ENCODE measurements around the gene RTCA.
"Not testable (repeated sequence)": the region's sequence is repeated elsewhere in the genome, so short reads cannot be mapped to it uniquely, and the experiment has no call there.

The RTCA gene

DNA sequence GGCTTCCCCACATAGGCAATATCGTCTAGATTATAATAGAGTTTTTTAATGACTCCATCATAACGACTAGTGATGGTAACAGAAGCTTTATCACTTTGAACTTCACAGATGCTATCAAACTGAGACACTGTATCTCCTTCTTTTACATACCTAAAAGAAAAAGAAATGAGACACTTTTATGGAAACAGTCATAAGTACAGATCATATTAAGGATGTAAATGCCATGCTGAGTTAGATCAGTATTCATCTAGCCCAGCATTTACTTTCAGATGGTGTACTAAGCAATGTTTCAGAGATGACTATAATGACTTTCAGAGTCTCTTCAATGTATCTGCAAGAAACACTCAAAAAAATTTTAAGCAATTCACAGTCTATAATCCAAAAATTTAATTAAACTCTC lies 35.3 kb upstream of the RTCA start:
- H3K4me3 ChIP-seq (ENCODE audit: low read depth, low read length): no peak overlapping the region
- no peak for DNase-seq (ENCODE audit: low read depth)
- in situ Hi-C loops (cut with HindIII; ENCODE audit: low sequenced_read_pairs): no loop called here
- TF ChIP-seq, protein P1, sequence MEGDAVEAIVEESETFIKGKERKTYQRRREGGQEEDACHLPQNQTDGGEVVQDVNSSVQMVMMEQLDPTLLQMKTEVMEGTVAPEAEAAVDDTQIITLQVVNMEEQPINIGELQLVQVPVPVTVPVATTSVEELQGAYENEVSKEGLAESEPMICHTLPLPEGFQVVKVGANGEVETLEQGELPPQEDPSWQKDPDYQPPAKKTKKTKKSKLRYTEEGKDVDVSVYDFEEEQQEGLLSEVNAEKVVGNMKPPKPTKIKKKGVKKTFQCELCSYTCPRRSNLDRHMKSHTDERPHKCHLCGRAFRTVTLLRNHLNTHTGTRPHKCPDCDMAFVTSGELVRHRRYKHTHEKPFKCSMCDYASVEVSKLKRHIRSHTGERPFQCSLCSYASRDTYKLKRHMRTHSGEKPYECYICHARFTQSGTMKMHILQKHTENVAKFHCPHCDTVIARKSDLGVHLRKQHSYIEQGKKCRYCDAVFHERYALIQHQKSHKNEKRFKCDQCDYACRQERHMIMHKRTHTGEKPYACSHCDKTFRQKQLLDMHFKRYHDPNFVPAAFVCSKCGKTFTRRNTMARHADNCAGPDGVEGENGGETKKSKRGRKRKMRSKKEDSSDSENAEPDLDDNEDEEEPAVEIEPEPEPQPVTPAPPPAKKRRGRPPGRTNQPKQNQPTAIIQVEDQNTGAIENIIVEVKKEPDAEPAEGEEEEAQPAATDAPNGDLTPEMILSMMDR (IDR thresholded peaks at IDR 0.05; ENCODE audit: low read depth, low read length, missing control alignments): no peak

DNA sequence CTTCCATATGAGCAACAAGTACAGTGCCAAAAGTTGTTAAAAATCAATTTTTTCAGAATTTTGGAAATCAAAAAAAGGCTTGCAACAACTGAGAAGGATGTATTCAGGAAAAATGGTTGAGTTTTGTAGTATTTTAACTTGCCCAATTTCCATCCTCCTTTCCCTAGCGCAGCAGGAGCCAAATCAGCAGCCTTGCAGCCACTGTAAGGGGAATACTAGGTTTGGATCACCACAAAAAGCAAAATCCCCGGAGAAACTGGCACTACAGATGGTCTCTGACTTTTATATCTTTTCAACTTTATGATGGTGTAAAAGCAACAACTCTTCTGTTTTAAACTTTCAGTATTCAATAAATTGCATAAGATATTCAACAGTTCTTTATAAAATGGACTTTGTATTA lies 34.3 kb upstream of the RTCA start:
- H3K4me3 ChIP-seq (ENCODE audit: low read depth, low read length): no peak overlapping the region
- in situ Hi-C loops (cut with HindIII; ENCODE audit: low sequenced_read_pairs): no loop called here
- no peak for DNase-seq (ENCODE audit: low read depth)
- TF ChIP-seq, protein P1 (IDR thresholded peaks at IDR 0.05; ENCODE audit: low read depth, low read length, missing control alignments): no peak

DNA sequence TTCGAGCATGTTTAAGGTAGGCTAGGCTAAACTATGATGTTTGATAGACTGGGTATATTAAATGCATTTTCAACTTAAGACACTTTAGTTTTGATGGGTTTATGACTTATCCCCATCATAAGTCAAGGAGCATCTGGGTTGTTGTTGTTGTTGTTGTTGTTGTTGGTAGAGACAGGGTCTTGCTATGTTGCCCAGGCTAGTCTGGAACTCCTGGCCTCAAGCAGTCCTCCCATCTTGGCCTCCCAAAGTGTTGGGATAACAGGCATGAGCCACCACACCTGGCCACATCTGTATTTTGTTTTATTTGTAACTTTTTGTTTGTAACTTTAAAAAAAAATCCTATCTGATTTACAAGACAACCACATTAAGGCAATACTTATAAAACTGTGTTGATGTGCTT lies 33.9 kb upstream of the RTCA start:
- TF ChIP-seq, protein P1 (IDR thresholded peaks at IDR 0.05; ENCODE audit: low read depth, low read length, missing control alignments): no peak
- no peak for DNase-seq (ENCODE audit: low read depth)
- in situ Hi-C loops (cut with HindIII; ENCODE audit: low sequenced_read_pairs): no loop called here
- H3K4me3 ChIP-seq (ENCODE audit: low read depth, low read length): no peak overlapping the region

DNA sequence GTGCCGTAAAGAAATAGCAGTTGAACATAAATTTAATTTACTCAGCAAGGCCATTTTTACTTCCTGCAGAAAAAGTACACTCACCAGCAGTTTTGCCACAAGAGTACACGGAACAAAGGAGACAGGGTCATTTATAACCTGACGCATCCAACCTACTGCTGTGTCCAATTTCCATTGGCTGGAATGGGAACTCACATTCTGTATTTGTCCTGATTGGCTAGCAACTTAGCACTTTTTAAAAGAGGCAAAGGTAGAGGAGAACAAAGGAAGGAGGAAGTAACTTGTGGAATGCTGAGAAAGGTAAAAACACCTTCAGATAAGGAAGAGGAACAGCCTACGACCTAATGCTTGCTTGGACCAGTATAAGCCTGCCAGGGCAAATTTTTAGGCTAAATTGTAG lies 32.5 kb upstream of the RTCA start:
- H3K4me3 ChIP-seq (ENCODE audit: low read depth, low read length); in situ Hi-C loops (cut with HindIII; ENCODE audit: low sequenced_read_pairs); DNase-seq (ENCODE audit: low read depth): not testable (repeated sequence)

DNA sequence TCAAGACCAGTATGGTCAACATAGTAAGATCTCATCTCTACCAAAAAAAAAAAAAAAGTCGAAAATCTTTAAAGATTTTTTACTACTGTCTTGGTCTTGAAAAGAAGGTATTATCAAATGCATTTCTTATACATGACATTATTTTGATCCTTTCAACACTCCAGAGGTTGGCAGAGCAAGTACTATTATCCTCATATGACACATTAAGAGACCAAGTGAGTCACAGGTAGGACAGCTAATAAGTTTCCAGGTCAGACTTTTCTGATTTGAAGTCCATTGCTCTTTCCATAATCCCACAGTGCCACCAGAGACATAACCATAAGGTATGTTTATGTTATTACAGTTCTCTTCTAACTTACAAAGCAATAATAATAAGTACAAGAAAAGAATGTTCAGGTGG lies 31.6 kb upstream of the RTCA start:
- in situ Hi-C loops (cut with HindIII; ENCODE audit: low sequenced_read_pairs): no loop called here
- TF ChIP-seq, protein P1 (IDR thresholded peaks at IDR 0.05; ENCODE audit: low read depth, low read length, missing control alignments): no peak
- no peak overlapping the region for H3K4me3 ChIP-seq (ENCODE audit: low read depth, low read length)
- no peak for DNase-seq (ENCODE audit: low read depth)

DNA sequence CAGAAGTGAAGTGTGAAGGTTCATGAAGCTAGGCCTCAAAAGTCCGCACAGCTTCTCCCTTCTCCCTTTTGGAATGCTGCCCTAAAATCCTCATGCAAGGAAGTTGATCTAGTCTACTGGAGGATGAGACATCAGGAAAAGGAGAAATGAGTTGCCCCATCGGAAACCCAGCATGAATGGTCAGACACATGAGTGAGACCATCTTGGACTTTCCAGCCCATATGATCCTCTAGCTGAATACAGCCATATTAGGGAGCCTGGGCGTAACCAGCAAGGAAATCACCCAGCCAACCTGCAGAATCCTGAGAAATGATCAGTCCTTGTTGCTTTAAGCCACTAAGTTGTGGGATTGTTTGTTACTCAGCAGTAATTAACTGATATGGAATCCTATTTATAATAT lies 28.9 kb upstream of the RTCA start:
- TF ChIP-seq, protein P1 (IDR thresholded peaks at IDR 0.05; ENCODE audit: low read depth, low read length, missing control alignments): no peak
- DNase-seq (ENCODE audit: low read depth): no peak
- in situ Hi-C loops (cut with HindIII; ENCODE audit: low sequenced_read_pairs): no loop called here
- no peak overlapping the region for H3K4me3 ChIP-seq (ENCODE audit: low read depth, low read length)

DNA sequence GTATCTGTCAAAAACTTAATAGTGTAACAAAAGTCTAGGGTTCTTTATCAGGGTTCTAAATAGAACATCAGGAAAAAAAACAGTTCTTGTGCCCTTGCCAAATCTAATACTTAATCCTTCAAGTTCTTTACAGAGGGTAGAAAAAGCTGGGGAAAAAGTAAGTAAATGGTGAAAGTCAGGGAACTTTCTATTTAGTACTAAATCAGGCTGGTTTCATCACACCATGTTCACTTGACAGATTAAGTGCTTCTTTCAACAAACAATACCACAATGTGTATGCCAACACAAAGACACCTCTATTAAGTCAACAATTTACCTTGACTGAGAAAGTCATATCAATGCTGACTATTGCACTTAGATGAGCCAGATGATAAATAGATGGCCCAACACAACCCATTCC lies 26.1 kb upstream of the RTCA start:
- no peak overlapping the region for H3K4me3 ChIP-seq (ENCODE audit: low read depth, low read length)
- DNase-seq (ENCODE audit: low read depth): no peak
- in situ Hi-C loops (cut with HindIII; ENCODE audit: low sequenced_read_pairs): no loop called here
- TF ChIP-seq, protein P1 (IDR thresholded peaks at IDR 0.05; ENCODE audit: low read depth, low read length, missing control alignments): no peak

All from astrocyte of the cerebellum (primary cell).